HG03558 (cell line): ENCODE data around the gene ZNRF3.
"Not testable (repeated sequence)": the region's sequence is repeated elsewhere in the genome, so short reads cannot be mapped to it uniquely, and the experiment has no call there.

ENCODE experiments used
- ATAC-seq: cut with Tn5 transposase; IDR thresholded peaks from one replicate; pipeline ENCODE4 v1.9.1; 2021; ENCODE audit warnings: moderate number of reproducible peaks; ENCODE audit not compliant: unreplicated experiment; ENCODE audit errors: extremely low read depth

The ZNRF3 gene

DNA sequence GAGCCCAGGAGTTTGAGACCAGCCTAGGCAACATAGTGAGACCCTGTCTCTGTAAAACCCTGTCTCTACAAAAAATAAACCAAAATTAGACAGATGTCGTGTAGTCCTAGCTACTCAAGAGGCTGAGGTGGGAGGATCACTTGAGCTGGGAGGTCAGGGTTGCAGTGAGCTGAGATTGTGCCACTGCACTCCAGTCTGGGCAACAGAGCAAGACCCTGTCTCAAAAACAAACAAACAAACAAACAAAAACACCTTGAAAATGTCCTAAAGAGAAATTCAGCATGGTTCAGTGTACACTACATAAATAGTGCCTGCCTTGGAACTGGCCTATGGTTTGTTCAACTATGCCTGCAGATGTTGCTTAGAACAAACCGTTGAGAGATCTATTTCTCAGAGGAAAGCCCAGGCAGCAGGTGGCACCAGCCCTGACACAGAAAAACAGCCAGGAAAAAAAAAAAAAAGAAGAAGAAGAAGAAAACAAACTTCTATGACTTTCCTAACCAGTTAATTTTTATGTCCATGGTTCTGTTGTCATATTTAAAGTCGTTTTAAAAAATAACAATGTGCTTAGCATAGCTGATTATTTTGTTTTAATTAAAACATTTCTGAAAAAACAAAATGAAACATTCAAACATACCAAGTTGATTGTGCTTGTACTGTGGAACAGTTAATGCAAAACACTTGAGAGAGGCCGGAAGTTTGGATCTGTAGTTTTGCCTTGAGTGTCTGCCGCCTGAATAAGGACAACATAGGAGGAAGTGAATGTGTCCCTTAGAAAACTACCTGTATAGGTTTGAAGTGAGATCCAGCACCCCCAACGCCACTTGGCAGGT lies 194.9 kb downstream of the ZNRF3 start:
- no peak for ATAC-seq

DNA sequence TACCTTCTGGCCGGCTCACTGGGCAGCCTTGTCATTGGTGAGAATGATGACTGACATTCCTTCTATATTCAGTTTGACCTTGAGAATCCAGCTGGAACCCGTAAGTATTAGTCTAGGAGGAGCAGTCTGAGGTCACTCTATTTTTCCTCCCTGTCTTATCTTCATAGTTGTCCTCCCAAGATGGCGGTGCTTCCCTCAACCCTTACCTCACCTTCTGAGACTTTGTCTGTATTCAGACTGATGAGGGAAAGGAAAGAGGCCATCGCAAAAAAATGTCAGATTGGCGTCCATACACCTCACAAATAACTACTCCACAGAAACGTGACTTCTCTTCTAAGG lies 195.5 kb downstream of the ZNRF3 start:
- ATAC-seq = no peak

DNA sequence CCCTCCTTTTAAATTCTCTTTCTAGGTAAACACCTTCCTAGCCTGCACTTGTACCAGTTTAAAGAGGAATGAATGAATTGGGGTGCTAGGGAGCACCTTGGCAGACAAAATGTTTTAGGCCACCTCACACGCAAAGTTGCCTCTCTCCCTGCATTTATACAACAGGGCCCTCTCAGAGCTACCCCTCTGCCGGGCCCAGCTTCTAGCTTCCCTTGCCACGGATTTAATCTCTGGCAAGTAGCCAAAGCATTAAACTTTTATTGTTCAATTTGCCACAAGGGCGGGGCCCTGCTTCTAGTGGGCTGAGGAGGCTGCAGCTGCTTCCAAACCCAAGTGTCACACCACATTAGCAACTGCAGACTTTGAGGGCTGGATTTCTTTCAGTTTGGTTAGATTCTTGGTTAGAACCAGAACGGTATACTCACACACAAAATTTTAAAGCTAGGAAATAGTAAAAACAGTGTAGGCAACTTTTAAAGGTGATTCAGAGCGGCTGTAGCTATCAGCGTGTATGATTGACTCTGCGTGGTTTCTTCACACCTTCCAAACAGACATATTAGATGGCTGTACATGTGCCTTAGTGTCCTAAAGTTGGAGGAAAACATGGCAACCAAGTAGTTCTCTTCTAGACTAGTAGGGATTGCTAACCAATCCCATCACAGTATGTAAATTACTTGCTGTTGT lies 196.0 kb downstream of the ZNRF3 start:
- no peak for ATAC-seq

GRCh38 chr22:29080106-29080975 lies 197.0 kb downstream of the ZNRF3 start:
- no peak for ATAC-seq

GRCh38 chr22:29081517-29082236 lies 198.3 kb downstream of the ZNRF3 start:
- no peak for ATAC-seq

DNA sequence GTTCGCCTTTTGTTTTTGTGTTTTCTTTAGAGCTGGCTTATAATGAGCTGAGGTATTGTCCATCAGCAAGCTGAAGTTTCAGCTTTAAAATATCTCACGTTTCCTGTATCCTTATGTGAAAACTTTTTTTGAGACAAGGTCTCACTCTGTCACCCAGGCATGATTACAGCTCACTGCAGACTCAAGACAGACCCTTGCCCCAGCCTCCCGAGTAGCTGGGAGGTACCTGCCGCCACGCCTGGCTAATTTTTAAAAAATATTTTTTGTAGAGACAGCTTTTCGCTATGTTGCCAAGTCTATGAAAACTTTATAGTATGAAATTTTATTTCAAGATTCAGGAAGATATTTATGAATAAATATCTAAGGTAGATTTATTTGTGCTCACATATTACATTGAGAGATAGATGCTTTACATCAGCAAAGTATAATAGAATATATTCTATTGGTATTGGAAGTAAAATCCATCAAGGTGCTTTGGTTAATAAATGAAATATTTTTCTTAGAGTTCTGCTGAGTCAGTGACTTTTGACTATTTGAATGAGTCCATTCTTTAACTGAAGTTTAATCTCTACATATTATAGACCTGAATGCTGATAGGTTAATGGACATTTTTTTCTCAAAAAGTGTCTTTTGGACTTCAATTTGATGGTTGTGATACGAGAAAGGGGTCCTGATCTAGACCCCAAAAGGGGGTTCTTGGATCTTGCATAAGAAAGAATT lies 199.6 kb downstream of the ZNRF3 start:
- no peak for ATAC-seq

- not testable (repeated sequence) for ATAC-seq
These were observed 200.2 kb downstream of the ZNRF3 start for GRCh38 chr22:29083576-29083932.

DNA sequence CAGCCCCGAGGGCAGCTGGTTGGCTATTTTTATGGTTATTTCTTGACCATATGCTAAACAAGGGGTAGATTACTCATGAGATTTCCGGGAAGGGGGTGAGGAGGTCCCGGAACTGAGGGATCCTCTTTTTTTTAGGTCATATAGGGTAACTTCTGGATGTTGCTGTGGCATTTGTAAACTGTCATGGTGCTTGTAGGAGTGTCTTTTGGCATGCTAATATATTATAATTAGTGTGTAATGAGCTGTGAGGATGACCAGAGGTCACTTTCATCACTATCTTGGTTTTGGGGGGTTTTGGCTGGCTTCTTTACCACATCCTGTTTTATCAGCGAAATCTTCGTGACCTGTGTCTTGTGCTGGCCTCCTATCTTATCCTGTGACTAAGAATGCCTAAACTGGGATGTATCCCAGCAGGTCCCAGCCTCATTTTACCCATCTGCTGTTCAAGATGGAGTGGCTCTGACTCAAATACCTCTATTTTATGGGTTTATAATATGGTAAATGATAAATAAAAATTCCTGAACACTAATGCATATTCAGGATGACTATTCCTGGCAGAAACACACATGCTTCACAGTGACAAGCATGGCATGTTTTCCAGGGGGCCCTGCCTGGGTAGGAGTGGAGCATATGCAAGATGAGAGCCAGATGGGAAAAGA lies 200.7 kb downstream of the ZNRF3 start:
- no peak for ATAC-seq

DNA sequence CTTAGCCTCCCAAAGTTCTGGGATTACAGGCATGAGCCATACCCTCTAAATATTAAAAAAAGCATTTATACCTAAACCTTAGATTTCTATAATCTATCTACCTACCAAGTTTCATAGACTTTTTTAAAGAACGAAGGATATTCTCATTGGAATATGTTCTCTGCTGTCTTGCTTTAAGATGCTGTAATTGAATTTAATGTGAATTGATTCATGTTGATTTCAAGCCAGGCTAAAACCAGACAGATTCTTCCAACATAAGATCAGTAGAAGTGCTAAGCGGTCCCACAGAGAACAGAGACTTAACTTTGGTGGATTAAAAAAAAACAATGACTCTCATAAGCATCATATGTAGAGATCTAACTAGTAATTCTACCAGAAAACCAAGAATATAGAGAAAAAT lies 203.6 kb downstream of the ZNRF3 start:
- no peak for ATAC-seq

- ATAC-seq = no peak
These were observed 205.4 kb downstream of the ZNRF3 start for GRCh38 chr22:29088809-29089208.

GRCh38 chr22:29089507-29089906 lies 206.1 kb downstream of the ZNRF3 start:
- ATAC-seq = no peak

GRCh38 chr22:29090039-29090438 lies 206.7 kb downstream of the ZNRF3 start:
- no peak for ATAC-seq

DNA sequence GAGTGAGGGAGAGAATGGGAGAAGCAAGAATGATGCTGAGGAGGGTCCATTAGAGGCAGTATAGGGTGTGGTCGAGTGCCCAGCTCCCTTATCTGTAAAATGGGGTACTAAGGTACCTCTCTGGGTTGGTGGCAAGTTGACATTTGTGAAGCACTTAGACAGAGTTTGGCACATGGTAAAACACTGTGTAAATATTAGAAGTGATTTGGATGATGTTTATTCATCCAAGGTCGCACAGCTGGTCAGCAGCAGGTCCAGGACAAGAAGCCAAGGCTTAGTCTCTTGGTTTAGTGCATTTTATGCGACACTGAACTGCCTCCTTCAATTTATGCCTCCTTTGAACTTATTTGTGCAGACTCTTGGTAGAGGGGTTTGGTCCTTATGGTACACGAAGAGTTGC lies 208.9 kb downstream of the ZNRF3 start:
- ATAC-seq = no peak

DNA sequence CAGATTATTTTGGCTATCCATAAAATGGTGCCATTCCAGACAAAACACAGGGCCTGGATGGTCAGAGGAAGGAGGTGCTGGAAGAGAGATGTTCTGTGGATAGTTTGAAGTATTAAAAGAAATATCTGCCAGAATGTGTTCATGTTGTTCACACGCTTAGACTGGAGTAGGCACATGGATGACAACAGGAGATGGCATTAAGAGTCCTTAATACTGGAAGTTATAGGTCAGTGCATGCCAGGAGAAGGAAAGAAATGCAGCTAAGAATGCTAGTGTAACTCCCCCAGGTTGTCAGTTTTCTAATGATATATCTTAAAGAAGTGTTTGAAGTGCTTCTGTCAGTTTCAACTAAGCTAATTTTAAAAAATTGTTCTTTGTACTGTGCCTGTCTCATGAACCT lies 209.7 kb downstream of the ZNRF3 start:
- no peak for ATAC-seq

GRCh38 chr22:29093501-29094300 lies 210.3 kb downstream of the ZNRF3 start:
- no peak for ATAC-seq

DNA sequence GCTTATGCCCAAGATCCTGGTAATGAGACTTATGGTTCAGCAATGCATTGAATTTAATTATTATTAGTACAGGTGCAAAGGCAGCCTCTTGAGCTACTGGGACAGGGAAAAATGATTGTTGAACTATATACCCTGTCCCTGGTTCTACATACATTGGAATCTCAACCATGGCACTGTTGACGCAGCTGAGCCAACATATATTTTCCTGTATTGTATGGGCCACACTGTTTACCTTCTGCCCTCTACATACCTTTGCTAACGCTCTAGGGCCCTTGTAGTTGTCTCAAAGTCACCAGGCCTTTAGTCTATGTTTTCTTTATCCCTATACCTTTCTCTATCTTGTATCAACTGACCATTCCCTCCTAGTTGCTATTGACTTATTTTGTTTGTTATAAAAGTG lies 212.1 kb downstream of the ZNRF3 start:
- ATAC-seq = no peak

- no peak for ATAC-seq
These were observed 213.6 kb downstream of the ZNRF3 start for GRCh38 chr22:29096736-29097669.
